HG03565 (cell line): Measurements from ENCODE around the gene SLX4IP.

Experiments
- ATAC-seq: cut with Tn5 transposase; IDR thresholded peaks from one replicate; pipeline ENCODE4 v1.9.1; 2021; ENCODE audit warnings: mild to moderate bottlenecking, moderate library complexity; ENCODE audit not compliant: unreplicated experiment

SLX4IP gene

GRCh38 chr20:10644458-10645204 lies 209.5 kb downstream of the SLX4IP start:
- peak; percentile 50 for ATAC-seq

- ATAC-seq: no peak
These were observed 210.1 kb downstream of the SLX4IP start for GRCh38 chr20:10645205-10645570.

GRCh38 chr20:10646006-10646405 lies 210.9 kb downstream of the SLX4IP start:
- no peak for ATAC-seq

GRCh38 chr20:10646886-10647420 lies 211.8 kb downstream of the SLX4IP start:
- no peak for ATAC-seq

- ATAC-seq: no peak
These were observed 212.4 kb downstream of the SLX4IP start for GRCh38 chr20:10647471-10647870.

GRCh38 chr20:10647909-10648308 lies 212.8 kb downstream of the SLX4IP start:
- no peak for ATAC-seq

- ATAC-seq: no peak
These were observed 213.5 kb downstream of the SLX4IP start for GRCh38 chr20:10648651-10649050.

GRCh38 chr20:10649080-10649796 lies 214.1 kb downstream of the SLX4IP start:
- no peak for ATAC-seq

GRCh38 chr20:10649797-10650160 lies 214.7 kb downstream of the SLX4IP start:
- ATAC-seq: no peak

GRCh38 chr20:10651227-10651990 lies 216.3 kb downstream of the SLX4IP start:
- ATAC-seq: no peak

GRCh38 chr20:10652185-10652584 lies 217.1 kb downstream of the SLX4IP start:
- no peak for ATAC-seq

GRCh38 chr20:10652660-10653261 lies 217.7 kb downstream of the SLX4IP start:
- no peak for ATAC-seq

GRCh38 chr20:10653599-10654249 lies 218.6 kb downstream of the SLX4IP start:
- ATAC-seq: peak; percentile 63

GRCh38 chr20:10654250-10654610 lies 219.1 kb downstream of the SLX4IP start:
- no peak for ATAC-seq

- peak; percentile 68 for ATAC-seq
These were observed 219.5 kb downstream of the SLX4IP start for GRCh38 chr20:10654630-10655029.

GRCh38 chr20:10655720-10656669 lies 220.9 kb downstream of the SLX4IP start:
- no peak for ATAC-seq

- no peak for ATAC-seq
These were observed 222.3 kb downstream of the SLX4IP start for GRCh38 chr20:10657453-10657852.

GRCh38 chr20:10658051-10658823 lies 223.1 kb downstream of the SLX4IP start:
- ATAC-seq: no peak
